HG03175 (cell line): ENCODE data around the gene PYCARD.
A peak's percentile ranks its signal among the peaks of the same experiment; 100 is the strongest.
"Not testable (repeated sequence)": the region's sequence is repeated elsewhere in the genome, so short reads cannot be mapped to it uniquely, and the experiment has no call there.

Experiments used
- ATAC-seq: cut with Tn5 transposase; IDR thresholded peaks from one replicate; pipeline ENCODE4 v1.9.1; 2021; ENCODE audit warnings: mild to moderate bottlenecking, moderate library complexity; ENCODE audit not compliant: unreplicated experiment

Gene PYCARD

DNA sequence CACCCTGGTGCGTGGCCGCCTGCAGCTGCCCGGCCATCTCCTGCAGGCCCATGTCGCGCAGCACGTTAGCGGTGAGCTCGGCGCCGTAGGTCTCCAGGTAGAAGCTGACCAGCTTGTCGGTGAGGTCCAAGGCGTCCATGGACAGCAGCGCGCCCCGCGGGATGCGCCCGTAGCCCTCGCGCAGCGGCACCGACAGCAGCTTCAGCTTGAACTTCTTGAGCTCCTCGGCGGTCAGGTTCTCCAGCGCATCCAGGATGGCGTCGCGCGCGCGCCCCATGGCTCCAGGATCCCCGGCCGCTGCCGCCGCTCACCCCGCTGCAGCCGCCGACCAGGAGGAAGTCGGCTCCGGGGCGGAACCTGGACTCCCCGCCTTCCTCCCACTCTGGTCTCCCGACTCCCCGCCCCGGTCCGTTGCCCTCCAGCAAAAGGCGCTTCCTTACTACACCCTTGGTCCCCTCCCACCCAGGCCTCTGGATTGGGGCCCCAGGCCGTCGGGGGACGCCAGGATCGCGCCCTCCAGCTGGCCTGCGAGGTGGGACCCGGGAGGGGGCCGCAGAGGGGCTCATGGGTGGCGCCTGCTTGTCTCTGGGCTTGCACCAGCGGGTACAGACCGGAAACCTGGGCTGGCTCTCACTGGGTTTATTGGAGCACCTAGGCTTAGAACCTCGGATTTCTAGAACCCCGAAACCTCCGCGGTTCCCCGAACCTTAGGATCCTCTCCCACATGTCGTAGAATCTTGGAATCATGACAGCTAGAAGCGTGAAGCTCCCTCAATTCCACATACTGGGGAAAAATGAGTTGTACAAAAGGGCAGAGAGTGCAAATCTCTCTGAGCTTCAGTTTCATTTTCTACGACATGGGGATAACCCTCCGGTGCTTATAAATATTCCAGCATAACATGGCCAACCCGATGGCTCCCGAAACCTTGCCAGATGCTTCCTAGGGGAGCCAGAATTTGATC is at the start of gene PYCARD:
PYCARD (minus strand) TSS at position 347 of the 962 bp plus-strand sequence; CDS start at position 277, 70 bp downstream.
- ATAC-seq: peak; percentile 36

DNA sequence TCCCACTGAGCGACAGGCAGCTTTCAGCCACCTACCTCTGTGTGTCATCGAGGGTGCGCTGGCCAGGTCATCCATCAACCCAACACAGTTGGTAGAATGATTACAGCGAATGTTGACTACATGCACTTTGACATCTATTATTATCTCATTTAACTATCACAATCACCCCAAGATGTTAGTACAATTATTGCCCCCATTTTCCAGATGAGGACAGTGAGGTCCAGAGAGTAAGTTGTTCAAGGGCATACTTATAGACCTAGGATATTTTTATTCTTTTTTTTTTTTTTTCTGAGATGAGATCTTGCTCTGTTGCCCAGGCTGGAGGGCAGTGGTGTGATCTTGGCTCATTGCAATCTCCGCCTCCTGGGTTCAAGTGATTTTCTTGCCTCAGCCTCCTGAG is 48.9 kb upstream of the PYCARD start:
- no peak for ATAC-seq

DNA sequence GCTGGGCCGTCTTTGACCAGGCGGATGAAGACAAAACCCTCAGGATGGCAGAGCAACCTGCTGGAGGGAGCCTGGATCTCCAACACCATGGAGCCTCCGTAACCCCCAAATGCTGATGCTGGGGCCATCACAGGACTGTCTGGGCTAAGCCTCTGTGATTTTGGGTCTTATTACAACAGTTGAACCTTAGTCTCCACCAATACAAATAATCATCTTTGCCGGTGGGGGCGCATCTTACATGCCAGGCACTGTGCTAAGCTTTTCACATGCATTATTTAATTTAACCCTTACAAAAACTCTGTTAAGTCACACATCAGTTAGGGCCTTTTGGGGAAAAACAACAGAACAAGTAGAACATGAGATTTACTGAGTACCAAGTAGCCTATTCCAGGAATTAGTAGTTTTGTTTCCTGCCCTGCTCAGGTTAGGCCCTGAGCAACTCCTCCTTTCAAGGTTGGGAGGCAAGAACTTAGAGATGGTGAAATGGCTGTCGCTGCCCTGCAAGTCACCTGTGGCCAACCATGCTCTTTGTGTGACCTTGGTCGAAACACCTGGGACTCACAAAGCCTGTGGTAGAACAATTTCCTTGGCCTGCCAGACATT is 48.3 kb upstream of the PYCARD start:
- no peak for ATAC-seq

DNA sequence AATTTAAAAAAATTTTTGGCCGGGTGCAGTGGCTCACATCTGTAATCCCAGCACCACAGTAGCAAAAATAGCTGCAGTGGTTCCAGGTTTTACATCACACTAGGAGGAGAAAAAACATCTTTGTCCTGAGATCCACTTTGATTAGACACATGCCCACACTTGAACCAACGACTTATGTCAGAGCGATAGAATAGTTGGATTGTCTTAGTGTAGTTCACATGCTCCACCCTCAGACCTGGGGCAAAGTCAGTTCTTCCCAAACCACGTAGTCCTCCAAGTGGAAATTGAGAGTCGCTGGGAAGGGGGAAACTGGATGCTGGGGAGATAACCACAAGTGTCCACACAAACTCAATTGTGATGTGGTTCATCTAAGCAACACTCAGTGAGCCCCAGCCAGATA is 45.8 kb upstream of the PYCARD start:
- no peak for ATAC-seq

DNA sequence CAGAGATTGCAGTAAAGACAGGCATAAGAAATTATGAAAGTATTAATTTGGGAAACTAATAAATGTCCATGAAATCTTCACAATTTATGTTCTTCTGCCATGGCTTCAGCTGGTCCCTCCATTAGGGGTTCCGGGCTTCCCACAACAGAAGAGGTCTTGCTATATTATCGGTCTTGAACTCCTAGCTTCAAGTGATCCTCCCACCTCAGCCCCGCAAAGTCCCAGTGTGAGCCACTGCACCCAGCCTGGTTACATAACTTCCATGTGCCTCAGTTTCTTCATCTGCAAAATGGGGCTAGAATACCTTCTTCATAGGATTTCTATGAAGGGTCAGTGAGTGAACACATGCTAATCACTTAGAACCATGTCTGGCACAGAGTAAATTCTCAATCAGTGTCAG is 43.7 kb upstream of the PYCARD start:
- no peak for ATAC-seq

DNA sequence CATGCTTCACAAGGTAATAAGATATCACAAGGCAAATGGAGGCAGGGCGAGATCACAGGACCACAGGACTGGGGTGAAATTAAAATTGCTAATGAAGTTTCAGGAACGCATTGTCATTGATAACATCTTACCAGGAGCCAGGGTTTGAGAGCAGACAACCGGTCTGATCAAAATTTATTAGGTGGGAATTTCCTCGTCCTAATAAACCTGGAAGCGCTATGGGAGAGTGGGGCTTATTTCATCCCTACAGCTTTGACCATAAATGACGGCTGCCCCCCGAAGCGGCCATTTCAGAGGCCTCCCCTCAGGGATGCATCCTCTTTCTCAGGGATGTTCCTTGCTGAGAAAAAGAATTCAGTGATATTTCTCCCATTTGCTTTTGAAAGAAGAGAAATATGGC is 43.0 kb upstream of the PYCARD start:
- ATAC-seq: not testable (repeated sequence)

DNA sequence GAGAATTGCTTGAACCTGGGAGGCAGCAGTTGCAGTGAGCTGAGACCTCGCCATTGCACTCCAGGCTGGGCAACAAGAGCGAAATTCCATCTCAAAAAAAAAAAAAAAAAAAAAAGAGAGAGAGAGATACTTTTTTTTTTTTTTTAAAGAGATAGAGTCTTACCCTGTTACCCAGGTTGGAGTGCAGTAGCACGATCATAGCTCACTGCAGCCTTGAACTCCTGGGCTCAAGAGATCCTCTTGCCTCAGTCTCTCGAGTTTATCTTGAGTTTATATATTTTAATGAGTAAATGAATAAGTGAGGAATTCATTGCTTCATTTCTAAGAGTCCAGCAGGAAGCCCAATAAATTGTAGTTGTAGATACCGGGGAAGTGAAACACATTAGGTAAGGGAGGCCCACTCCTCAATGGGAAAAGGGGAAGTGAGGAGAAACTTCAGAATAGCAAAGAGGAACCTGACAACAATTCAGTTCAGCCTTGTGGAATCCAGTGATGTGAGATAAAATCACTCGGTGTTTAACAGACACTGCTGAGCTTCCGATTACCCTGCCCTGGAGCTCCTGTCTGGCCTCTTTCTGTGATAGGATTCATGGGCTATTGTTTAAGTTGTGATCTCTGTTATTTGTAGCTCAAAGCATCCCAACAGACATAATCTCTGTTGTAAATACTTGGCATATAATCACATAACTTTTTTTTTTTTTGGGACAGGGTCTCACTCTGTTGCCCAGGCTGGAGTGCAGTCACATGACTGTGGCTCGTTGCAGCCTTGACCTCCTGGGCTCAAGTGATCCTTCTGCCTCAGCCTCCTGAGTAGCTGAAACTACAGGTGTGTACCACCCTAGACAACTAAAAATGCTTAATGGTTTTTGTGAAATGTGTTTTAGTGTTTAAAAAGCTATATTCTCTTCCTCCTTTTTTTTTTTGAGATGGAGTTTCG is 41.4 kb upstream of the PYCARD start:
- no peak for ATAC-seq

DNA sequence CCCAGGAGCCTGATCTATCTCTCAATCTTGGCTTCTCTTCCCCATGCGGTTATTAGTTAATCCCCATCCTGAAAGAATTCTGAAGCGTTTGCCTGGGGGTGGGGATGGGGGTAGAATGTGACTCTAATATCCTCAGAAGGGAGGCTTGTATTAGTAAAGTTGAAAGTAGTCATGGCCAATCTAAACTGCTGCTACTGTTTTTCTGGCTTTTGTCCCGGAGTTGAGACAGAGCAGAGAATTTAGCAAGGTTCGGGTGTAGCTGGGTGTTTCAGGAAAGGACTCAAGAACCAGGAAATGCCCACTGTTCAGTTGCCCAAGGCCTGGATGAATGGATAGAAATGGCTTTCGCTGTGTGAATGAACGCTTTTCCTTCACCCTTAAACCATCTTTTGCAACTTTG is 39.6 kb upstream of the PYCARD start:
- ATAC-seq: no peak

DNA sequence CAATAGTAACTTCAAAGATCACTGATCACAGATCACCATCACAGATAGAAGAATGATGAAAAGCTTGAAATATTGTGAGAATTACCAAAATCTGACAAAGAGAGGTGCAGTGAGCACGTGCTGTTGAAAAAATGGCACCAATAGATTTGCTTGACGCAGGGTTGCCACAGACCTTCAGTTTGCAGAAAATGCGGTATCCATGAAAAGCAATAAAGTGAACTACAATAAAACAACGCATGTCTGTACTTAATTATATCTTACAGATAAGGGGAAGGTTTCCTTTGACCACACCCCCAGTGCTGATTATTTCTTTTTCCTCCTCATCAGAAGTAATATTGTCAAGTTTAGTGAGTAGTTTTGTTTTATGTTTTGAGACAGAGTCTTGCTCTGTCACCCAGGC is 35.5 kb upstream of the PYCARD start:
- no peak for ATAC-seq

DNA sequence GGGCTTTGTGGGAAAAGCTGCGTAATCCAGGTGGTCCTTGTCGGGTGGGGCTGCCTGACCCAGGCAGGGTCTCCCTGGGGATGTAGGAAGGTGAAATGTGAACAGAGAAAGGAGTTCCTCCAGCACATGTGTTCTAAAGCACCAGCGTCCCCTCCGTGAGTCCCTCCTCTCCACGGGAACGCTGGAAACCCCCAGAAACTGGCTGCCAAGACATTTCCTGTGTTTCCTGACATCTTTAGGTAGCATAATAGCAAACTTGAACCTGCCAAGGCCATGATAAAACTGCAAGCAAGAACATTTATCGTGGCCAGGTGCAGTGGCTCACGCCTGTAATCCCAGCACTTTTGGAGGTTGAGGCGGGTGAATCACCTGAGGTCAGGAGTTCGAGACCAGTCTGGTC is 26.9 kb upstream of the PYCARD start:
- ATAC-seq: no peak

DNA sequence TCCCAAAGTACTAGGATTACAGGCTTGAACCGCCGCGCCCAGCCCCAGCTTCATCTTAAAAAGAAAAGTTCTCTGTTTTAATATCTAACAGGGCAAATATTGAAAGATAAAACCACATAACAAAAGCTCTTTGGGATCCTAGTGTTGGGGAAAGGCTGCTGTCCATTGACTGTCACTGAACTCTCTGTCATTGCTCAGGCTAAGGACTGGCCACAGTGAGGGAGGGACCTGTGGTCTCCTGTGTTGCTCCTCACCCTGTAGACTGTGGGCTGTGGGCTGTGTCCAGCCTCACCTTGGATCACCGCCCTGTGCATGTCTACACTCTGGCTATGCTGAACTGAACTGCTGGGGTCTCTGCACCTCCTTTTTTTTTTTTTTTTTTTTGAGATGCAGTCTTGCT is 25.6 kb upstream of the PYCARD start:
- no peak for ATAC-seq

DNA sequence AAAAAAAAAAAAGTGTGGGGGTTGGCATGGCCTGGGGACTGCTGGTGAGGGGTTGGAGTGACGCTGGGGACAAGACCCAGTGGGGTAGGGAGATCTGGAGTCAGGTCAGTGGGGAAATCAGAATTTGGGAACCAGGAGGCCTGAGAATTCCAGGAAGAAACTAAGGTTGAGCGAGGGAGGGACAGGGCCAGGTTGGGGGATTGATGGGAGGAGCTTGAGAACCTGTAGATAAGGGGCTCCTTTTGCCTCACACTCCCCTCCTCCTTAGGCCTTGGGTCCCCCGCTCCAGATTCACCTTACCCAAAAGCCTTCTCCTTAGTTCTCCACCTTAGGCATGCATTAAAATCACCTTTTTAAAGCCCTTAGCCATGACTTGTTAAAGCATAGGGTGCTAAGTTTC is 22.6 kb upstream of the PYCARD start:
- no peak for ATAC-seq

DNA sequence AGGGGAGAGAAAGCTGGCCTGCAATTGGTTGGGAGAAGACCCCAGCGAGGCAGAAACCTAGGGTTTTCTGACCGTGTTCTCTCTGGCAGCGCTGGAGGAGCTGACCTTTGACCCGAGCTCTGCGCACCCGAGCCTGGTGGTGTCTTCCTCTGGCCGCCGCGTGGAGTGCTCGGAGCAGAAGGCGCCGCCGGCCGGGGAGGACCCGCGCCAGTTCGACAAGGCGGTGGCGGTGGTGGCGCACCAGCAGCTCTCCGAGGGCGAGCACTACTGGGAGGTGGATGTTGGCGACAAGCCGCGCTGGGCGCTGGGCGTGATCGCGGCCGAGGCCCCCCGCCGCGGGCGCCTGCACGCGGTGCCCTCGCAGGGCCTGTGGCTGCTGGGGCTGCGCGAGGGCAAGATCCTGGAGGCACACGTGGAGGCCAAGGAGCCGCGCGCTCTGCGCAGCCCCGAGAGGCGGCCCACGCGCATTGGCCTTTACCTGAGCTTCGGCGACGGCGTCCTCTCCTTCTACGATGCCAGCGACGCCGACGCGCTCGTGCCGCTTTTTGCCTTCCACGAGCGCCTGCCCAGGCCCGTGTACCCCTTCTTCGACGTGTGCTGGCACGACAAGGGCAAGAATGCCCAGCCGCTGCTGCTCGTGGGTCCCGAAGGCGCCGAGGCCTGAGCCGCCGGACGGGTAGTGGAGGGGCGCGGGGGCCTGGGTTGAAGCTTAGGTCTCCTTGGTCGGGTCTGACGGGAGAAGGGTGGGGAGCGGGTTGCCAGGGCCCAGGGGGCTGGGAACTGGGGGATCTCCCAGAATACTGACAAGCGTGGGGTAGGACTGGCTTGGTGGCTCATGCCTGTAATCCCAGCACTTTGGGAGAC is 21.8 kb upstream of the PYCARD start:
- ATAC-seq: no peak

DNA sequence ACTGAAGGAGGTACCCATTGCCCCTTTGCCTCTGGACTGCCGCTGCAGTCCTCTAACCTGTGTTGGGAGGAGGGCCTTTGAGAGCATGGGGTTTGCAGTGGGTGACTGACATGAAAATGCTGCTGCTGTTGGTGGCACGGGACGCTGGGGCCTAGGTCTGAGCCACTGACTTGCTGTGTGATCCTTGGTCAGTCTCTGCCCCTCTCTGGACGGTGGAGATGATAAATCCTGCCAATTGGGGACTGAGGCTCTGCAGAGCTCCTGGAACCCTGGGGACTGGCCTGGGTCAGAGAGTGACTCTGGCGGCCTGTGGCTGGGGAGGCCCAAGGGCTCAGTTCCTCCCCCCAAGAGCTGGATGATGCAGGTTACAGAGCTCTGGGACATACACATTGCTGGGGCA is 20.5 kb upstream of the PYCARD start:
- no peak for ATAC-seq

DNA sequence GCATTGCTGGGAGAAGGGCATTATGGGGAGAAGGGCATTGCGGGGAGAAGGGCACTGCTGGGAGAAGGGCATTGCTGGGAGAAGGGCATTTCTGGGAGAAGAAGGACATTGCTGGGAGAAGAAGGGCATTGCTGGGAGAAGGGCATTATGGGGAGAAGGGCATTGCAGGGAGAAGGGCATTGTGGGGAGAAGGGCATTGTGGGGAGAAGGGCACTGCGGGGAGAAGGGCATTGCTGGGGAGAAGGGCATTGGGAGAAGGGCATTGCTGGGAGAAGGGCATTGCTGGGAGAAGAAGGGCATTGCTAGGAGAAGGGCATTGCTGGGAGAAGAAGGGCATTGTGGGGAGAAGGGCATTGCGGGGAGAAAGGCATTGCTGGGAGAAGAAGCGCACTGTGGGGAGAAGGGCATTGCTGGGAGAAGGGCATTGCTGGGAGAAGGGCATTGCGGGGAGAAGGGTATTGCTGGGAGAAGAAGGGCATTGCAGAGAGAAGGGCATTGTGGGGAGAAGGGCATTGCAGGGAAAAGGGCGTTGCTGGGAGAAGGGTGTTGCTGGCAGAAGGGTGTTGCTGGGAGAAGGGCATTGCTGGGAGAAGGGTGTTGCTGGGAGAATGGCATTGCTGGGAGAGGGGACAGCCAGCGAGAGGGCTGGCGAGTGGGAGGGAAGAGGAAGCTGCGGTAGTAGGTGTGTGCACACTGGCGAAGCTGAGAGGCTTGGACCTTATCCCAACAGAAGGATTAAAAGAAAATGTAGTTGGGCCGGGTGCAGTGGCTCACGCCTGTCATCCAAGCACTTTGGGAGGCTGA is 19.0 kb upstream of the PYCARD start:
- ATAC-seq: no peak

DNA sequence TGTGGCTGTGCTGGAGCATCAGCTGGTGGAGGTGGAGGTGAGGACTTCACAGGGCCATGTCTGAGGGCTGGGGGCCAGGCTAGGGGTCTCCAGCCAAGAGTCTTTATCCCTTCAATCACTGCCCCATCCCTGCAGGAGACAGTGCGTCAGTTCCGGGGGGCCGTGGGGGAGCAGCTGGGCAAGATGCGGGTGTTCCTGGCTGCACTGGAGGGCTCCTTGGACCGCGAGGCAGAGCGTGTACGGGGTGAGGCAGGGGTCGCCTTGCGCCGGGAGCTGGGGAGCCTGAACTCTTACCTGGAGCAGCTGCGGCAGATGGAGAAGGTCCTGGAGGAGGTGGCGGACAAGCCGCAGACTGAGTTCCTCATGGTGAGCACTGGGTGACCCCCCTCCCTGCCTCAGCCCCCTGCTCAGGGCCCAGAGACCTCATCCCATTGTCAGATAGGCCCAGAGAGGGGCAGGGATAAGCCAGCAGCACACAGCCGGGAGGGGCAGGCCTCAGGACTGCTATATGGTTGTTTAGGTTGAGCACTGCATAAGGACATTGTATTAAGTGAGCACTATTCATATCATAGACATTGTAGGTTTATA is 16.7 kb upstream of the PYCARD start:
- ATAC-seq: no peak

DNA sequence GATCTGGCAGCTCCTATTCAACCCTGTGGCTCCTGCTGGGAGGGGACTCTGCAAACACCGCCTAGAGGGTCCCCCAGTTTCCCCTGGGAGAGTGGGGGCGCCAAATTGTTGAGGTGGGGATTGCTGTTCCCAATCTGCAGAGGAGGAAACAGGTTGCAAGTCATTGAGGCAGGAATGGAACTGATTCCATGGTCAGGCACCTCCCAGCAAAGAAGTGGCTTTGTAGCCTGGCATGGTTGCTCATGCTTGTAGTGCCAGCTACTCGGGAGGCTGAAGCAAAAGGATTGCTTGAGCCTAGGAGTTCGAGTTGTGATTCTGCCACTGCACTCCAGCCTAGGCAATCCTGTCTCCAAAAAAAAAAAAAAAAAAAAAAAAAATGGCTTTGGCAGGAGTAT is 14.6 kb upstream of the PYCARD start:
- ATAC-seq: no peak

DNA sequence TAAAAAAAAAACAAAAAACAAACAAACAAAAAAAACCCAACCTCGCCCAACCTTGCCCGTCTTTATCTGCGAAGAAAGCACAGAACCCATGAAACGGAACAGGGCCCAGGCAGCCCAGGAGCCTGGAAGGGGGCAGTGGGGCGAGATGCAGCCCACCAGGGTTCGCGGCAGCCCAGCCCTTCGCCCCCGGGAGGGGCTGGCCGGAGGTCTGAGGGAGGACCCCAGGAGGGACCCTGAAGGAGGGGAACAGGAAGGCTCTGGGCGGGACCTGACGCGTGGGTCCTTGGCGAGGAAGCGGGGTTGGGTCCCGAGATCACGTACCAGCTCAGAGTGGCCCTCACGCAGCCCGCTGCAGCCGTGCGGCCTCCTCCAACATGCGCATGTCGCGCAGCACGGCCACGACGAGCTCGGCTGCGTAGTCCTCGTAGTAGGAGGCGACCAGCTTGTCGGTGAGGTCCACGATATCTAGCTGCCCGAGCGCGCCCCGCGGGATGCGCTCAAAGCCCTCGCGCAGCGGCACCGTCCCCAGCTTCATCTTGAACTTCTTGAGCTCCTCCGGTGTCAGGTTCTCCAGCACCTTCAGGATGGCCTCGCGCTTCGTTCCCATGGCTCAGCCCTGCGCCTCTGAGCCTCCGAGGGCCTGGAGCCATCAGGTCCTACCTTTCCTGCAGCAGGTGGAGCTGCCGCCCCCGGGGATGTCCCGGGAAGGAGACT is 14.0 kb upstream of the PYCARD start, which contains the start of gene PYDC1:
PYDC1 (minus strand) TSS at position 714 of the 714 bp plus-strand sequence; CDS start at position 607, 107 bp downstream.
- no peak for ATAC-seq
